ENCODE measurements around the gene ZNF594. TPM values are rescaled to one million over a fixed set of nuclear protein-coding genes. Genes with fewer than 3 reads are reported as not detected.

ZNF594 gene
- total and polyA plus RNA-seq, 2 donors (not counting 3 experiments of a cell fraction or from before 2014, with no cell fraction given) = 1.2 to 5.8 TPM

DNA sequence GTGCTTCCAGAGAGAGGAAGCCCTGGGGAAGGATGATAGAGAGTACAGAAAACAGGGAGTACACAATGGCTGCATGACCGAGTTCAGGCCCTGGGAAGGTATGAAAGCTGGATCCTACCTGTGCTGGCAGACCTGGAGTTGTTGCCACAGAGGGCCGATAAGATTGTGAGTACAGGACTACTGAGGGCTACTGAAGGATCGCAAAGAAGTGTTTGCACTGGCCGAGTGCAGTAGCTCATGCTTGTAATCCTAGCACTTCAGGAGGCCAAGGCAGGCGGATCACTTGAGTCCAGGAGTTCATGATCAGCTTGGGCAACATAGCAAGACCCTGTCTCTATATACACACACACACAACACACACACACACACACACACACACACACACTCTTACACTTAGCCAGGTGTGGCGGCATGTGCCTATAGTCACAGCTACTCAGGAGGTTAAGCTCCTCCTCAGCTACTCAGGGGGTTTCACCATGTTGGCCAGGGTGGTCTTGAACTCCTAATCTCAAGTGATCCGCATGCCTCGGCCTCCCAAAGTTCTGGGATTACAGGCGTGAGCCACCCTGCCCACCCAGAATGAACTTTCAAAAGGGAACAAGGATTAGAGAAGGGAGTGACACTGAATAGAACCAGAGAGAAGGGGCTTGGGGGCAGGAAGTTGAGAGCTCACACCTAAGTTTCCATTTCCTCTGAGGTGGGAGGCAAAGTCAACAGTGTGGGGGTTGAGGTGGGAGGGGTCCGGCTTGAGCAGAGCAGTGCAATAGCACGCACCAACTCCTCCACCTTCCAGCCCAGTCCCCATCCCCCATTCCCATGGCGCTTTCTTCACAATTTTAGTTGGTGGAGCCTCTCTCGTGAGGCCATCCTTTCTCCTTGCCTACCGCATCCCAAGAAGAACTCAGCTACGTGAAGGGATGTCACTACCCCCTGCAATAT, 35.5 kb upstream of the ZNF594 start:
- TF ChIP-seq MYC (IDR thresholded peaks at IDR 0.05; ENCODE audit: low read depth, low read length) = no peak
- TF ChIP-seq, protein P1, sequence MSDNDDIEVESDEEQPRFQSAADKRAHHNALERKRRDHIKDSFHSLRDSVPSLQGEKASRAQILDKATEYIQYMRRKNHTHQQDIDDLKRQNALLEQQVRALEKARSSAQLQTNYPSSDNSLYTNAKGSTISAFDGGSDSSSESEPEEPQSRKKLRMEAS (IDR thresholded peaks at IDR 0.05; ENCODE audit: insufficient read depth, insufficient read length) = no peak
- no peak for TF ChIP-seq FOS (IDR thresholded peaks at IDR 0.05; ENCODE audit: borderline replicate concordance, insufficient read depth, low read length)
- TF ChIP-seq, protein P2, sequence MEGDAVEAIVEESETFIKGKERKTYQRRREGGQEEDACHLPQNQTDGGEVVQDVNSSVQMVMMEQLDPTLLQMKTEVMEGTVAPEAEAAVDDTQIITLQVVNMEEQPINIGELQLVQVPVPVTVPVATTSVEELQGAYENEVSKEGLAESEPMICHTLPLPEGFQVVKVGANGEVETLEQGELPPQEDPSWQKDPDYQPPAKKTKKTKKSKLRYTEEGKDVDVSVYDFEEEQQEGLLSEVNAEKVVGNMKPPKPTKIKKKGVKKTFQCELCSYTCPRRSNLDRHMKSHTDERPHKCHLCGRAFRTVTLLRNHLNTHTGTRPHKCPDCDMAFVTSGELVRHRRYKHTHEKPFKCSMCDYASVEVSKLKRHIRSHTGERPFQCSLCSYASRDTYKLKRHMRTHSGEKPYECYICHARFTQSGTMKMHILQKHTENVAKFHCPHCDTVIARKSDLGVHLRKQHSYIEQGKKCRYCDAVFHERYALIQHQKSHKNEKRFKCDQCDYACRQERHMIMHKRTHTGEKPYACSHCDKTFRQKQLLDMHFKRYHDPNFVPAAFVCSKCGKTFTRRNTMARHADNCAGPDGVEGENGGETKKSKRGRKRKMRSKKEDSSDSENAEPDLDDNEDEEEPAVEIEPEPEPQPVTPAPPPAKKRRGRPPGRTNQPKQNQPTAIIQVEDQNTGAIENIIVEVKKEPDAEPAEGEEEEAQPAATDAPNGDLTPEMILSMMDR (IDR thresholded peaks at IDR 0.05; ENCODE audit: extremely low read depth in 1 of 2, insufficient read depth in 1 of 2, low read depth in 1 of 2, low read length in 2 of 2) = no peak
- no peak for TF ChIP-seq EZH2 (IDR thresholded peaks at IDR 0.05; ENCODE audit: borderline replicate concordance, low read depth, low read length, severe bottlenecking)
- TF ChIP-seq GATA2 (IDR thresholded peaks at IDR 0.05; ENCODE audit: insufficient read depth, insufficient read length, low read depth, low read length) = no peak
- TF ChIP-seq POLR2AphosphoS5 (IDR thresholded peaks at IDR 0.05; ENCODE audit: insufficient read depth, low read depth, low read length) = no peak
- TF ChIP-seq JUN (IDR thresholded peaks at IDR 0.05; ENCODE audit: borderline replicate concordance, insufficient read depth, insufficient read length, low read depth) = no peak
- Histone ChIP-seq H3K79me2 (ENCODE audit: control insufficient read depth, insufficient read depth, low read length) (no peaks in the 10 kb centered on the region), H3K4me1 (ENCODE audit: control insufficient read depth, extremely low read depth, insufficient read depth, low read length) (no peaks in the 10 kb centered on the region), H4K20me1 (replicated peaks; ENCODE audit: control insufficient read depth, extremely low read depth, insufficient read depth, low read length) (no peaks in the 10 kb centered on the region), H3K9me3 (replicated peaks; ENCODE audit: control insufficient read depth, insufficient read depth, low read length) (no peaks in the 10 kb centered on the region), H3K9me1 (replicated peaks; ENCODE audit: control insufficient read depth, extremely low read depth, insufficient read depth, low read length) (no peaks in the 10 kb centered on the region), H2AFZ (ENCODE audit: low read depth, low read length) (no peak overlapping the region), H3K4me2 (ENCODE audit: insufficient read depth, low read length) (no peak overlapping the region), H3K27ac (ENCODE audit: insufficient read depth, low read depth, low read length) (no peak overlapping the region), H3K36me3 (ENCODE audit: control insufficient read depth in 2 of 2, extremely low read depth in 1 of 2, insufficient read depth in 2 of 2, low read length in 2 of 2) (no peaks in the 10 kb centered on the region), H3K9ac (replicated peaks; ENCODE audit: extremely low read depth, insufficient read depth, low read length) (no peak overlapping the region), H3K27me3 (ENCODE audit: control insufficient read depth in 2 of 2, insufficient read depth in 2 of 2, low read length in 2 of 2) (no peaks in the 10 kb centered on the region), H3K4me3 (replicated peaks in 1 of 3; ENCODE audit: insufficient read depth in 1 of 3, low read depth in 1 of 3, low read length in 3 of 3) (no peak overlapping the region)
- DNase-seq (ENCODE audit: low read depth, low spot score) (no peak), FAIRE-seq (no peak)
- ChIA-PET POLR2A (interaction anchor here (0.6 kb wide), 1 partner anchor 188 kb away, joined by 7 read pairs; no protein-coding TSS in a partner anchor), CTCF (interaction anchor here (0.9 to 1.1 kb wide), 2 partner anchors 11 to 23 kb away, joined by 3 read pairs; no protein-coding TSS in a partner anchor)
- intact Hi-C loops (cut with micrococcal nuclease) = no loop called here
- no TSS peak for BruUV-seq (replicated peaks)
- dilution Hi-C loops (cut with MboI; ENCODE audit: extremely low pct_ligation_motif_present, low sequenced_read_pairs) = no loop called here

All from endothelial cell of umbilical vein (primary cell).